Measurements from ENCODE around the gene DNAJC15.

Gene DNAJC15

GRCh38 chr13:43088093-43088511 is 64.7 kb downstream of the DNAJC15 start:
- DNase-seq = no peak

- no peak for DNase-seq
Measured at GRCh38 chr13:43089912-43090498, 66.6 kb downstream of the DNAJC15 start.

- DNase-seq = no peak
Measured at GRCh38 chr13:43094901-43095300, 71.5 kb downstream of the DNAJC15 start.

GRCh38 chr13:43095771-43096719 is 72.7 kb downstream of the DNAJC15 start:
- DNase-seq = no peak

GRCh38 chr13:43100667-43101066 is 77.3 kb downstream of the DNAJC15 start:
- no peak for DNase-seq

GRCh38 chr13:43102304-43102703 is 78.9 kb downstream of the DNAJC15 start:
- no peak for DNase-seq

- DNase-seq = no peak
Measured at GRCh38 chr13:43107780-43108179, 84.4 kb downstream of the DNAJC15 start.

GRCh38 chr13:43110036-43110435 is 86.7 kb downstream of the DNAJC15 start:
- DNase-seq = no peak

- no peak for DNase-seq
Measured at GRCh38 chr13:43110658-43111057, 87.3 kb downstream of the DNAJC15 start.

- DNase-seq = no peak
Measured at GRCh38 chr13:43111559-43112400, 88.4 kb downstream of the DNAJC15 start.

GRCh38 chr13:43113603-43114002 is 90.2 kb downstream of the DNAJC15 start:
- no peak for DNase-seq

- DNase-seq = no peak
Measured at GRCh38 chr13:43114504-43114903, 91.1 kb downstream of the DNAJC15 start.

- DNase-seq = no peak
Measured at GRCh38 chr13:43115141-43115540, 91.8 kb downstream of the DNAJC15 start.

- DNase-seq = no peak
Measured at GRCh38 chr13:43116242-43116641, 92.9 kb downstream of the DNAJC15 start.

- DNase-seq = no peak
Measured at GRCh38 chr13:43118521-43118920, 95.1 kb downstream of the DNAJC15 start.

GRCh38 chr13:43119206-43119605 is 95.8 kb downstream of the DNAJC15 start:
- DNase-seq = no peak

- no peak for DNase-seq
Measured at GRCh38 chr13:43122791-43123190, 99.4 kb downstream of the DNAJC15 start.

GRCh38 chr13:43123856-43124255 is 100.5 kb downstream of the DNAJC15 start:
- DNase-seq = no peak

GRCh38 chr13:43124490-43124889 is 101.1 kb downstream of the DNAJC15 start:
- no peak for DNase-seq

GRCh38 chr13:43126420-43126819 is 103.0 kb downstream of the DNAJC15 start:
- DNase-seq = no peak

- DNase-seq = no peak
Measured at GRCh38 chr13:43127103-43127798, 103.9 kb downstream of the DNAJC15 start.

GRCh38 chr13:43127827-43128226 is 104.4 kb downstream of the DNAJC15 start:
- no peak for DNase-seq

- no peak for DNase-seq
Measured at GRCh38 chr13:43128504-43128961, 105.1 kb downstream of the DNAJC15 start.

Data from AML-193 (cell line).